Erythroblast (primary cell): ENCODE data around the gene RNASEH1.

Source experiments
- DNase-seq, 2 experiments: peaks; one replicate each; lab custom pipeline; 2025; lab: John Stamatoyannopoulos, UW
- GATA1 ChIP-seq: IDR thresholded peaks from 2 replicates; pipeline ENCODE4 v1.6.1; 2011; ENCODE audit warnings: low read depth, mild to moderate bottlenecking, control low read depth, low read length, moderate library complexity
- POLR2A ChIP-seq: IDR thresholded peaks from 2 replicates; pipeline ENCODE4 v1.6.1; 2011; ENCODE audit warnings: mild to moderate bottlenecking, low read length

Gene RNASEH1

DNA sequence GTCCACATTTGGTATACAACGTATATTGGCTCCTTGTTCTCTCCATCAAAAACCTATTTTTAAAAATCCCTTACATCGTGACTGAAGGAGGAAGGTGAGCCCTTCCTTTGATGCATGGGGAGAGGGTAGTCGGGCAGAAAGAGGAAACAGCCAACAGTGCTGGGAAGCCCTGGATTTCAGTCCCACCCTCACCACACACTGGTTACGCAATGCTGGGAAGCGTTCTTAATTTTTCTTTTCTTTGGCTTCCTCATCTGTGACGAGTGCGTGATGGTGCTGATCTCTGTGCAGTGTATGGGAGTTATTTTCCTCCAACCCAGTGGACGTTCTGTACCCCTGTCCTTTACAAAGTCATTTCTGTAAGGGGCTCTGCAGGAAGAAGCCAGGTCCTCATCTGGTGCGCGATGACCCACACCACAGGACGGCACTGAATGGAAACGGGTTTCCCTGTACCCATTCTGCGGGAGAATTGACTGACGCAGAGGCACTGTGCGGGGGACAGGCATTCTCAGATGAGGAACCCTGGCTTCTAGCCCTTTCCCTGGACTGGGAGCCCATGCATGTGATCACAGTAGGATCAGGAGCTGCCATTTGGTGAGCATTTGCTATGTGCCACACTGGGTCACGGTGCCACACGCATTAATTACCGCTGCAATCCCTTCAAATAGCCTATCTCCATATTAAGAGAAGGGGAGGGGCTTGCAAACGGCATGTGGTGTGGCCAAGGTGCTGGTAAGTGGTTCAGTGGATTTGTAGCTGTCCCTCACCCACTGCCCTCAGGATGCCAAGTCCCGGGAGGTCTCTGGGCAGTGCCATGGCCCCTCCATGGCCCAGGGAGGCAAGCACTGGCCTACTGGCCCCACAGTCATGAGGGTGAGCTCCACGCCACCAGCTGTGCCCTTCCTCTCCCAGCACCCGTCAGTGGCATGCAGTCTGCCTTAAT lies 41.0 kb upstream of the RNASEH1 start:
- DNase-seq, result no peak
- TF ChIP-seq GATA1, result no peak
- TF ChIP-seq POLR2A, result no peak

DNA sequence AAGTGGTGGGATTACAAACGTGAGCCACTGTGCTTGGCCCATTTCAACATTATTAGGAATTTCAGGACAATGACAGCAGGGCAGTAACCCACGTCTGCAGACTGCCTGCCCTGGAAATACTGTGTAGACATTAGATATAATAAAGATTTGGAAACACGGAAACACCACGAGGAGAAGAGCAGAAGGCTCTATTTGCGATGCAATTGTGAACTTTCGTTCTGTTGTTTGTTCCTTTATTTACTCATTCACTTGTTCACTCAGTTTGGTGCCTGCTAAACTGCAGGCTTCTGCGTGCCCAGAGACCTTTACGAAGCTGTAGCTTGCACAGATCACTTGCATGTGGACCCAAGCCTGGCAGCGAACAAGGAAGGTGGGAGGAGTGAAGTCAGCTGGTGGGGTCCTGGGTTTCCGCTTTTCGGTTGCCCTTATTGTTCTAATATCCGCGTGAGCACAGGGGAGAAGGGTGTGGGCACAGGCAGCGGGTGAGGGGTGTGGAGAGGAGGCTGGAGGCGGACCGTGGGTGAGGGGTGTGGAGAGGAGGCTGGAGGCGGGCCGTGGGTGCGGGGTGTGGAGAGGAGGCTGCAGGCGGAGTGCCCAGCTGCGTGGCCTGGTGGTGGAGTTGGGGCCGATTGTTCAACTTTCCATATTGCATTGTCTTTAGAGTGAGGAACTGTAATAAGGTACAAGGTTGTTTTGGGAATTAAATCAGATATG lies 40.2 kb upstream of the RNASEH1 start:
- TF ChIP-seq GATA1, result no peak
- TF ChIP-seq POLR2A, result no peak
- DNase-seq, result no peak

DNA sequence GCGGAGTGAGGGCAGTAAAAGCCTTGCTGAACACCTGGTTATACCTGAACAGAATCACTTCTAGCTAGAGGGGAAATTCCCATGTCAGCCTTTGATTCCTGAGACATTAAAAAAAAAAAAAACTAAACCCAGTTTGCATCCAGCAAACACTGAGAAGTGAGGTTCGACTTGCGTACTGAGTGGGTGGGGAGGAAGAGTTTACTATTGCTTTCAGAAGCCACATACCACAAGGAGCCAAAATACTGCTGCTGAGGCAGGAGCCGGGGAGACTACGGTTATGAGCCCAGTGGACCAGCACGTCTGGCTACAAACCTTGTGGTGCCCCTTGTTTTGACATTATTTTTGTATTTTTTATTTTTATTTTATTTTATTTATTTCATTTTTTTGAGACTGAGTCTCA lies 39.4 kb upstream of the RNASEH1 start:
- TF ChIP-seq GATA1, result no peak
- TF ChIP-seq POLR2A, result no peak
- DNase-seq, result no peak

DNA sequence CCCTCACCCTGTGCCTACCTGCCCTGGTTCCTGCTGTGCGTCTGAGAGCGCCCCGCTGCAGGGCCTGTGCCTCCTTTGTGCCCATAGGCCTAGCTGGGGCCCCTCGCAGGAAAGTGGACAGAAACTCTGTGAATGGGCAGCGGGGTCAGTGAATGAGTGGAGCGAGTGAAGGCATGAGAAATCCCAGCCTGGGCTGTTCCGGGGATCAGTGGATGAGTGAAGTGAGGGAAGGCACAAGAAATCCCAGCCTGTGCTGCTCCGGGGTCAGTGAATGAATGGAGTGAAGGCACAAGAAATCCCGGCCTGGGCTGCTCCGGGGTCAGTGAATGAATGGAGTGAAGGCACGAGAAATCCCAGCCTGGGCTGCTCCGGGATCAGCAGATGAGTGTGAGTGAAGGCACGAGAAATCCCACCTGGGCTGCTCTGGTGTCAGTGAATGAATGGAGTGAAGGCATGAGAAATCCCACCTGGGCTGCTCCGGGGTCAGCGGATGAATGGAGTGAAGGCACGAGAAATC lies 38.8 kb upstream of the RNASEH1 start:
- TF ChIP-seq POLR2A, result no peak
- DNase-seq, result no peak

DNA sequence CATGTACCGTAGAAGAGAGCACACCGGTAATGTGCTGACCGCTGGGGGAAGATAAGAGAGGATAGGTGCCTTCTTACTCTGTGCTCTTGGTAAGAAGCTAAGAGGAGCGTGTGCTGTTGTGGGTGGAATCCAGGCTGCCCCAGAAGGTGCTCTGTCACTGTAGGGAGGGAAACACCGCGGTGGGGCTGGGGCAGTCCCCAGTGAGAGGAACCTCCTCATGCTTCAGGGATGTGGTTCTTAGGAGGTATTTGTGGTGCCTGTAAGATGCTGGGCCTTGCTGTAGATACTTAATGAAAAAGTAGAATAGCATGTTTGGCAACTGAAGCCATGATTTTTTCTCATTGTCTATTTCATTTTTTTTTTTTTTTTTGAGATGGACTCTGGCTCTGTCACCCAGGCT lies 37.9 kb upstream of the RNASEH1 start:
- no peak for TF ChIP-seq GATA1
- no peak for TF ChIP-seq POLR2A
- DNase-seq, result no peak

DNA sequence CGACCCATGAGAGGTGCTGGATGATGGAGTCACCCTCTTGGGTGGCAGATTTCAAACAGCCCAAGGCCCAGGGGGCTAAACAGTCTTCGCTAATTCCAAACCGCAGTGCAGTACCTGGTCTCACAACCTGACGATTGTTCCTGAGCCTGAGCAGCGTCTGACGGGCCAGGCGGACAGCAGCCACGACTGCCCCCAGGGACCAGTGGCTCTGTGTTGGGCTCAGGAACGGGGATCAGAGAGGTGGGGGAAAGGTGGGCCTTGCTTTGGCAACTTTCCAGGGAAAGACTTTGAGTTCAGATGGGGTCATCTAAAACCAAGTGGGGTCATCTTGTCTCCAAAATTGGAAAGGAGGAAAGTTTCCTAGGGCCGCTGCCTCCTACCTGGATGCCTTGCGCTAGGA lies 37.3 kb upstream of the RNASEH1 start:
- no peak for TF ChIP-seq POLR2A
- no peak for TF ChIP-seq GATA1

DNA sequence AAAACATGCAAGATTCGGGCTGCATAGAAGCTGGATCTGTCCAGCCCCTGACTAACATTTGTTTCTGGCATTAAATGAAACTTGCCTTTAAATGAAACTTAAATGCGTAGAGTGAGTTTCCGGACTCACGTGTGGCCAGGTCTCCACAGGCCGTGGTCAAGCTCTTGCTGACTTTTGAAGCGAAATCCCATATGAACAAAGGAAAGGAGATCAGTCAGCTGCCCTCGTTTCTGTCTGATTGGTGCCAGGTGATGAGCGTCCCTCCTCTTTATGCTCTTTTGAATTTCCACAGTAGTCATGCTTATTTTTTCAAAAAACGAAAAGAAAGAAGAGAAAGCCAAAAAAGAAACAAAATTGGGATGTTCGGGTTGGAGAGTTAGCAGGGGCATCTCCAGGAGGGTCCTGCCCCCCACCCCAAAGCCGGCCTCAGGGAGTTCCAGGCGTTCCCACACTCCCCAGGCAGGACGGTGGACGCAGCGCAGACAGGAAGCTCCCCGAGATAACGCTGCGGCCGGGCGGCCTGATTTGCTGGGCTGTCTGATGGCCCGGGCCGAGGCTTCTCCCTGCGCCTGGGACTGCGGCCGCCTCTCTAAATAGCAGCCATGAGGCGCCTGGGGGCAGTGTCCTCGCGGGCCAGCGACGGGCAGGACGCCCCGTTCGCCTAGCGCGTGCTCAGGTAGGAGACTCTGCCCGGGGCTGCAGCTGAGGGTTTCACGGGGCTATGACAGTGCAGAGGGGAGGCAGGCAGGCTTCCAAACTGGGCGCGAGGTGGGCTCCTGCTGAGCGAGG lies 36.6 kb upstream of the RNASEH1 start, which contains the start of gene COLEC11:
Gene COLEC11, plus strand, starts transcription at position 620 of the 789 bp plus-strand sequence. CDS start 9,229 bp downstream, outside the sequence.
- peak; percentile 11 to 26 for DNase-seq
- TF ChIP-seq POLR2A (no peak), GATA1 (no peak)

More for the DNA sequence above, 37.3 kb upstream of the RNASEH1 start:
- no peak for DNase-seq

DNA sequence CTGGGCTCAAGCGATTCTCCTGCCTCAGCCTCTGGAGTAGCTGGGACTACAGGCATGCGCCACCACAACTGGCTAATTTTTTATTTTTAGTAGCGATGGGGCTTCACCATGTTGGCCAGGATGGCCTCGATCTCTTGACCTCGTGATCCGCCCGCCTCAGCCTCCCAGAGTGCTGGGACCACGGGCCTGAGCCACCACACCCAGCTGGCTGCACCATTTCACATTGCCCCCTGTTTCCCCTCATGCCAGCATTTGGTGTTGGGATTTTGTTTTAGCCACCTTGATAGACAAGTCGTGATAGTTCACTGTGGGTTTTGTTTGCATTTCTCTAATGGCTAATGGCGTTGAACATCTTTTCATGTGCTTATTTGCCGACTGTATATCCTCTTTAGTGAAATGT lies 31.0 kb upstream of the RNASEH1 start:
- no peak for TF ChIP-seq GATA1
- TF ChIP-seq POLR2A, result no peak
- no peak for DNase-seq

DNA sequence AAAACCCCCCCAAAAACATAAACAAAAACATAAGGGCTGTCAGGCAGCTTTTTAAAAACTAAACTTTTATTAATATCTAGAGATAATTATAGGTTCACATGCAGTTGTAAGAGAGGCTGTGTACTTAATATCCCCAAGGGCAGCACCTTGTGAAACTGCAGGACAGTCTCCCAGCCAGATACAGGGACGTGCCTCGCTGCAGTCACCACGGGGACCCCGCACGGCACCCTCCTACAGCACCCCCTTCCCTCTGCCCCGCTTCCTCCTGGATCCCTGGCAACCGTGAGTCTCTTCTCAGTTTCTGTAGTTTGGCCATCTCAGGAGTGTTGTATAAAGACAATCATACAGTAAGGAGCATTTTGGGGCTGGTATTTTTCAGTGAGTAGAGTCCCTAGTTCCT lies 30.0 kb upstream of the RNASEH1 start:
- no peak for DNase-seq
- TF ChIP-seq POLR2A (no peak), GATA1 (no peak)

DNA sequence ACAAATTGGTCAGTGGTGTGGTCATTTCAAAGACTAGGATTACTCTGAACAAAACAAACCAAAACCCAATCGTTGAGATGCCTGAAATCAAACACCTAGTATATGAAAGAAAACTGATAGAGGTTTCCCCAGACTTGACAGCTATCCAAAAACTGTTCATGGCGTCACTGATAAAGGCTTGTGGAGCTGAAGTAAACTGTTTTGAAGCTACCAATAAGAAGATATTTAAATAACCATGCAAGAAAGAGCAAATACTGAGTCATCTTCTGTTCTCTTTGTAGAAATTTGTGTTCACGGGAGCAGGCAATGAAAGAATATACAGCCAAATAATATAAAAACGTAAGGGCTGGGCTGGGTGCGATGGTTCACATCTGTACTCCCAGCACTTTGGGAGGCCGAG lies 29.3 kb upstream of the RNASEH1 start:
- peak; percentile 82 to 85 for DNase-seq
- no peak for TF ChIP-seq POLR2A
- no peak for TF ChIP-seq GATA1

DNA sequence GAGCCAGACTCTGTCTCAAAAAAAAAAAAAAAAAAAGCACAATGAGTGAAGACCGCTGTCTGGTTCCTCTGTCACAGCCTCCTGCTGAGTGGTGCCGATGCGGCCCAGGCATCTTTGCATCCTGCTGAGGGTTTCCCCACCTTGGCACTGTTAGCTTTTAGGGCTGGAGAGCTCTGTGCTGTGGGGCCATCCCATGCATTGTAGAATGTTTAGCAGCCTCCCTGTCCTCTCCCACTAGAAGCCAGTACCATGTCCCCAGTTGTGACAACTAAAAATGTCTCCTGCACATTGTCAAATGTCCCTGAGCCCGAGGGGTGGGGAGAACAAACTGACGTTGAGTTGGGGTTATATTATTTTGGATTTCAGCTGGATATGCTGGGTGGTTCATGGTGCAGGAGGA lies 28.9 kb upstream of the RNASEH1 start:
- DNase-seq, result no peak
- TF ChIP-seq GATA1 (no peak), POLR2A (no peak)

DNA sequence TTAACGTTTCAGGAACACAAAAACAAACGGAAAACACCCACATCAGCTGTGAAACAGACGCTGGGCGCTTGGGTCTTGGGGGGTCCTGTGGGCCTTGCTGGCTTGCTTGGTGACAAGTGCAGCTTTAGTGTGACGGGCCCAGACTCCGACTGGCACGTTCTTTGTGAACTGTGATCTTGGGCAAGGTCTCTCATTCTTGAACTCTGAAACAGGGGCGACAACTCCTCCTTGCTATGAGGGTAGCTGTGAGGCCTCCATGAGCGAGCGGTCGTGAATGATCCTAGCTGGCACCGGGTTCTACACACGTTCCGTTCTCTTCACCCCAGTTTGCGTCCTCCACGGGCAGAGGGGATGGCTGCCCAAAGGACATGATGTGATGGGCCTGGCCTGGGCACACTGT lies 28.1 kb upstream of the RNASEH1 start:
- DNase-seq, result no peak
- TF ChIP-seq POLR2A, result no peak
